Activated T-helper 1 cell treated with anti-CD3 and anti-CD28 coated beads, Interleukin-12 subunit alpha, Interleukin-12 subunit beta, Interleukin-2, Interleukin-4 antibody, amounts not matched to agents 30 ng/mL and 10 ng/mL and 1 ng/mL, durations not matched to agents 14 hours and 24 hours and 36 hours (primary cell): Measurements from ENCODE around the gene FBLN1. TPM values are rescaled to one million over a fixed set of nuclear protein-coding genes. Genes with fewer than 3 reads are reported as not detected.
"Not testable (repeated sequence)": the region's sequence is repeated elsewhere in the genome, so short reads cannot be mapped to it uniquely, and the experiment has no call there.

ENCODE experiments used
- DNase-seq: peaks from one replicate; pipeline ENCODE4 v3.0.0; 2021; ENCODE audit warnings: low spot score
- H3K27ac Mint-ChIP-seq: one replicate; pipeline ENCODE4 v1.8.0; 2021; ENCODE audit warnings: mild to moderate bottlenecking, mixed read lengths
- H3K27me3 Mint-ChIP-seq: one replicate; pipeline ENCODE4 v1.8.0; 2022; ENCODE audit warnings: mild to moderate bottlenecking, moderate library complexity, mixed read lengths; ENCODE audit not compliant: insufficient read depth
- H3K36me3 Mint-ChIP-seq: one replicate; pipeline ENCODE4 v1.8.0; 2021; ENCODE audit warnings: low read depth, mixed read lengths
- H3K4me1 Mint-ChIP-seq: one replicate; pipeline ENCODE4 v1.8.0; 2021; ENCODE audit warnings: low read depth, mixed read lengths
- H3K4me3 Mint-ChIP-seq: one replicate; pipeline ENCODE4 v1.8.0; 2021; ENCODE audit warnings: mild to moderate bottlenecking, moderate library complexity, mixed read lengths
- H3K9me3 Mint-ChIP-seq: one replicate; pipeline ENCODE4 v1.8.0; 2021; ENCODE audit warnings: mixed read lengths
- intact Hi-C: fragments of 100-400 bp; cut with micrococcal nuclease; formaldehyde crosslinking; loops from one replicate; pipeline ENCODE4 v1.15.1; 2024
- total RNA-seq: library from RNA; stranded (reverse); gene quantifications from 2 replicates; pipeline ENCODE4 v1.2.3, GENCODE V29; 2022

FBLN1 gene
- total RNA-seq, 1 donor from 2014 or later: not detected

DNA sequence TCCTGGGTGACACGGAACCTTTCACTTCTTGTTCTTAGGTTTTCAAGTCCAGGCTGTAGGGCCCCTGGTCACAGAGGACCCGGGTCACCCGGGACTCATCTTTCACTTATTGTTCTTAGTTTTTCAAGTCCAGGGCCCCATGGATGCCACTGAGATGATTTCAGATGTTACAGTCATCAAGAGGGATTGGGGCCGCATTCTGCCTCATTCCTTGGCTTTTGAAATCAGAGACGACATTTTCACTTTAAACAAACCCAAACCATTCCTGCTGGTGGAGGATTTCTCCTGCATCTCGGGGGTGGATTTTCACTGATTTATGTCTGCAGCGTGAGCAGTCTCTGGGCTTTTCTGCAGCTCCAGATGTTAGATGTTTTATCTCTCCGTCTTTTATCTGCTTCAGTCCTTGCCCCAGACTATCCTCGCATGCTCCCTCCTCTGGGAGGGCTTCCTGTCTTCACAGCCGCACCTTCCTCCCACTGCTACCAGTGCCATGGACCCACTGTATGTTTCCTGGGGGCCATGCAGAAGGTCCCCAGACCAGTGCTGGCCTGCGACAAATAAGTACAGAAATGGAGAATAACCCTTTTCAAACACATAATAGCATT lies 27.4 kb downstream of the FBLN1 start:
- no peaks in the 10 kb centered on the region for H3K36me3 Mint-ChIP-seq
- H3K4me1 Mint-ChIP-seq: no peaks in the 10 kb centered on the region
- H3K27me3 Mint-ChIP-seq: no peaks in the 10 kb centered on the region
- no peak overlapping the region for H3K27ac Mint-ChIP-seq
- no peak for DNase-seq
- intact Hi-C loops: no loop called here
- no peak overlapping the region for H3K4me3 Mint-ChIP-seq
- no peaks in the 10 kb centered on the region for H3K9me3 Mint-ChIP-seq

DNA sequence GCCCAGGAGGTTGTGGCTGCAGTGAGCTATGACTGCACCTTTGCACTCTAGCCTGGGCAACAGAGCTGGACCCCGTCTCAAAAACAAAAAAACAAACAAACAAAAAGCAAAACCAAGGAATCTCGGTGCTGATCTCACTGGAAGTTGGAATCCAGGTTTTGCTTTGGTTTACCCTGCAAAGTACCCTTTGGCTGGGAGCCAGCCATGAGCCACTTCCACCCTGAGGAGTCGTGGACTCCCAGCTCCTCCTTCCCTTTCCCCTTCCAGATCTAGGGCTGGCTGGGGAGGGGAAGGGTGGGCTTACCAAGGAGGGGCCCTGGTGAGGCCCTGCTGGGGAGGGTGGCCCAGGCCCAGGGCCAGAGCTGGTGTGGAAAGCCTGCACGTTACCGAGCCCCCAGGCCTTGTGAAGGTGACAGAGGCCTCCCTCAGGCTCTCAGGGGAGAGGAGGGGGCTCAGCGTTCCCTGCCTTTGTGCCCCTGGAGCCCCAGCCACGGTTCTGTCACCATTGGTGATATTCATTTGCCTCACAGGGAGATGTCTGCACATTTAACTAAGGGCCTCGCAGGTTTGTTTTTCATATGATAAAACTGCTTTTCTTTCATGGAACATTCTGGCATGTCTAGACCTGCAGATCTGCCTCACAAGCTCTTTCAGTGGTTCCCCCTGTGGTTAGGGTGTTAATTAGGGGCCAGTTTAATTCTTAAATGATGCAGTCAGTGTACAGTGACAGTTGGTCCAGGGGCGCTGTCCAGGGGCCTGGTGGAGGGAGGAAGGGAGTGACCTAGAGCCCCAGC lies 29.0 kb downstream of the FBLN1 start:
- H3K9me3 Mint-ChIP-seq: no peaks in the 10 kb centered on the region
- H3K27me3 Mint-ChIP-seq: no peaks in the 10 kb centered on the region
- intact Hi-C loops: no loop called here
- no peaks in the 10 kb centered on the region for H3K4me1 Mint-ChIP-seq
- H3K4me3 Mint-ChIP-seq: no peak overlapping the region
- no peak overlapping the region for H3K27ac Mint-ChIP-seq
- H3K36me3 Mint-ChIP-seq: no peaks in the 10 kb centered on the region
- DNase-seq: no peak

DNA sequence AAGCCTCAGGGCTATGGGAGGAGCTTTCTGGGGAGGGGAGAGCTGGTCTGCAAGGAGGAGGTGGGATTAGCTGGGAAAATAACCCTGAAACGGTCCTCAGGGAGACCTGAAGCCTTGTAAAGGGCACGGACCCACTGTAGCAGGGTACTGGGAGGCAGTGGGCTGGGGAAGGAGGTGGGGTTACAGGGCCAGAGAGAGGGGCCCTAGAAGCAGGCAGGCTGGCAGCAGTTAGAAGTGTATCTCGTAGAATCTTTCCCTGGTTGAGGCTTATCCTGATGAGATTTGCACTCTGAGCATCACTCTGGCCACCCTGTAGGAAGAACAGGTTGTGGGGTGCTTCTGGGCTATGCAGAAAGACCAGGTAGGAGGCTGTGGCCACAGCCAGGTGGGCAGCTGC lies 29.6 kb downstream of the FBLN1 start:
- H3K27me3 Mint-ChIP-seq: peaks cover under 1% of the 10 kb centered on the region
- no peaks in the 10 kb centered on the region for H3K36me3 Mint-ChIP-seq
- DNase-seq: no peak
- no peaks in the 10 kb centered on the region for H3K9me3 Mint-ChIP-seq
- intact Hi-C loops: no loop called here
- no peak overlapping the region for H3K27ac Mint-ChIP-seq
- H3K4me3 Mint-ChIP-seq: no peak overlapping the region
- no peaks in the 10 kb centered on the region for H3K4me1 Mint-ChIP-seq

DNA sequence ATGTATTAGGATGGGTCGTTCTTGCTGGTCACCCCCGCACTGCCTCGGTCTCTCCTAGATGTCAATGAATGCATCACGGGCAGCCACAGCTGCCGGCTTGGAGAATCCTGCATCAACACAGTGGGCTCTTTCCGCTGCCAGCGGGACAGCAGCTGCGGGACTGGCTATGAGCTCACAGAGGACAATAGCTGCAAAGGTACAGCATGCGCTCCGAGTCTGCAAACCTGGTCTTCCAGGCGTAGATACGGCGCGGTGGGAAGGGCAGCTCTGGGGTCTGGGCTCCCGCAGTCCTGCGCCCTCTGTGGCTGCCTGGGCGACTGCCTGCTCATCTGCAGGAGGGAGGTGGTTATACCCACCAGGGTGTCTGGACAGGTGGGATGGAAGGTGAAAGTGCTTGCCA lies 31.0 kb downstream of the FBLN1 start:
- H3K9me3 Mint-ChIP-seq: no peaks in the 10 kb centered on the region
- no peaks in the 10 kb centered on the region for H3K4me1 Mint-ChIP-seq
- no peak overlapping the region for H3K4me3 Mint-ChIP-seq
- intact Hi-C loops: no loop called here
- no peak overlapping the region for H3K27ac Mint-ChIP-seq
- DNase-seq: no peak
- peaks cover 3% of the 10 kb centered on the region for H3K27me3 Mint-ChIP-seq
- no peaks in the 10 kb centered on the region for H3K36me3 Mint-ChIP-seq

DNA sequence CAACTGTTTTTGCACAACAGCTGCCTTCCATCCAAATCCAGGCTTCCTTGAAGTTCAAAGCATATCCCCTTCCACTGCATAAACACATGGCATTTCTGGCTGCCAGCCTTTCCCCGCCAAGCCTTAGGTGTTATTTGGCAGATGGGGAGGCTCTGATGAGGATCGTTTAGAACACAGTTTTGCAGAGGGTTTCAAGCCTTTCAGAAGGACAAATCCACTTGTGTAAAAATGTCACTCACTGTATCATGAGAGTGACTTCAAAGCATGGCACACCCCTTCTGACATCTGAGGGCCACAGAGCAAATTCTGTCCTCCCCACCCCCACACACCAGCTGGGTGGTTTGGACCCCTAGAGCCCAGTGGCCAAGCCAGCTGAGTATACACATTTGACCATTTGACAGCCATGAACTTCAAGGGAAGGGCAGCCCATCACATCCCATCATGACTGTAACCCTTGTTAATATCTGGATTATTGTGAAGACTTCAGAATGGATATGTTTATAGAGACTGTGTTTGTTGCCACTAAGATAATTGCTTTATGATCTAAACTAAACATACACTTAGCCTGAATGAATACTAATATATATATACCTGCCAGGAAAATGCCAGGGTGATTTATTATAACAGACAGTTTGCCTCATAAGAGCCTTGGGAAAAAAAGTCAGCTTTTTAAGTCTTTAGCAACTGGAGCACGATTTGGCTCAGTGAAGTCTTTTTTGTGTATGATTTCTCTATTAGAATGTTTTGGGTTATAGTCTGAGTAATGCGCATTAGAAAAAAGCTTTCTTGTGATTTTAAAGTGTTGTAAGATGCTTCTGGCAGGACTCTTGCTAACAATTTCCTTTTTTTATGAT lies 31.9 kb downstream of the FBLN1 start:
- intact Hi-C loops: no loop called here

DNA sequence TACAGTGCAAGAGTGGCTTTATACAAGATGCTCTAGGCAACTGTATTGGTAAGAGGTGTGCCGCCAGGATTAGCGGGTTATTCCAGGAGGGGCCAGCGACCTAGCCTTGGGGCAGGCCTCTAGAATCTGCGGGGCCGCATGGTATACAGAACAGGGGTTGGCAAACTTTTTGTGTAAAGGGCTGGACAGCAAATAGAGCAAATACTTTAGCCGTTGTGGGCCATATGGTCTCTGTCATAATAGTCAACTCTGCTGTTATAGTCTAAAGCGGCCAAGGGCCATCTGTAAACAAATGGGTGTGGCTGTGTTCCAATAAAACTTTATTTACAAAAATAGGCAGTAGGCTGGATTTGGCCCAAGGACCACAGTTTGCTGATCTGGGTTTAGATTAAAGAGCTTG lies 32.6 kb downstream of the FBLN1 start:
- Mint-ChIP-seq H3K36me3 (no peaks in the 10 kb centered on the region), H3K9me3 (no peaks in the 10 kb centered on the region), H3K27ac (no peak overlapping the region), H3K4me1 (no peaks in the 10 kb centered on the region), H3K27me3 (peaks cover 3% of the 10 kb centered on the region), H3K4me3 (no peak overlapping the region)
- DNase-seq: no peak
- intact Hi-C loops: no loop called here

More for the DNA sequence above, 31.9 kb downstream of the FBLN1 start:
- Mint-ChIP-seq H3K9me3 (no peaks in the 10 kb centered on the region), H3K4me3 (no peak overlapping the region), H3K27ac (no peak overlapping the region), H3K36me3 (no peaks in the 10 kb centered on the region), H3K4me1 (no peaks in the 10 kb centered on the region), H3K27me3 (peaks cover 3% of the 10 kb centered on the region)
- no peak for DNase-seq

DNA sequence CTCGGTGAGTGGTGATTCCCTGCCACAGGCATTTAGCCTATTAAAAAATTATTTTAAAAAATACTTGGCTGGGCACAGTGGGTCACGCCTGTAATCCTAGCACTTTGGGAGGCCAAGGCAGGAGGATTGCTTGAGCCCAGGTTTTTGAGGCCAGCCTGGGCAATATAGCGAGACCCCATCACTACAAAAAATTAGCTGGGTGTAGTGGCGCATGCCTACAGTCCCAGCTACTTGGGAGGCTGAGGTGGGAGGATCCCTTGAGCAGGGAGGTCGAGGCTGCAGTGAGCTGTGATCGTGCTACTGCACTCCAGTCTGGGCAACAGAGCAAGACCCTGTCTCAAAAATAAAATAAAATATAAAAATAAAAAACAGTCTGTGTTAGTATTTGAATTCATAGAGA lies 33.2 kb downstream of the FBLN1 start:
- H3K27me3 Mint-ChIP-seq, H3K4me3 Mint-ChIP-seq, intact Hi-C loops, H3K27ac Mint-ChIP-seq, H3K9me3 Mint-ChIP-seq, DNase-seq, H3K4me1 Mint-ChIP-seq, H3K36me3 Mint-ChIP-seq: not testable (repeated sequence)

DNA sequence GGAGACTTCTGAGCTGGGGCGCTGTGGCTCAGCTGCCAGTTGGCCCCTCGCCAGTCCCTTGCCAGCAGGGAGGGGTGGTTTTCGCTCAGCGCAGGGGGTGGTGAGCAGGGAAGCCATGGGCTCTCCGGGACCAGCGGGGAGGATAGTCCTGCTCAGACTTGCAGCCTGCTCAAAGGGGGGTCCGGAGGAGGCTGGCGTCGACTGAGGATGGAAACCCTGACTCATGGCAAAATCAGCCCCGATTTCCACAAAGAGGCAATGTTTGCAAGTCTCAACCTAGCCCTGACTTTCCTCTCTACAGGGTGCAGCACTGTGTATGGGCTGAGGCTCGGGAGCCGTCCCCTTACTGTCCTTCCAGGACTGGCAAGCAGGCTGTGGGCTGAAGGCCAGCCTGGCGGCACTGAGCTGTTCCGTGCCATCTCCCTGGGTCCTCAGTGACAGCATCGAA lies 35.1 kb downstream of the FBLN1 start:
- intact Hi-C loops: no loop called here
- DNase-seq: no peak
- no peaks in the 10 kb centered on the region for H3K36me3 Mint-ChIP-seq
- peaks cover 3% of the 10 kb centered on the region for H3K27me3 Mint-ChIP-seq
- H3K4me1 Mint-ChIP-seq: no peaks in the 10 kb centered on the region
- no peaks in the 10 kb centered on the region for H3K9me3 Mint-ChIP-seq
- no peak overlapping the region for H3K4me3 Mint-ChIP-seq
- no peak overlapping the region for H3K27ac Mint-ChIP-seq

DNA sequence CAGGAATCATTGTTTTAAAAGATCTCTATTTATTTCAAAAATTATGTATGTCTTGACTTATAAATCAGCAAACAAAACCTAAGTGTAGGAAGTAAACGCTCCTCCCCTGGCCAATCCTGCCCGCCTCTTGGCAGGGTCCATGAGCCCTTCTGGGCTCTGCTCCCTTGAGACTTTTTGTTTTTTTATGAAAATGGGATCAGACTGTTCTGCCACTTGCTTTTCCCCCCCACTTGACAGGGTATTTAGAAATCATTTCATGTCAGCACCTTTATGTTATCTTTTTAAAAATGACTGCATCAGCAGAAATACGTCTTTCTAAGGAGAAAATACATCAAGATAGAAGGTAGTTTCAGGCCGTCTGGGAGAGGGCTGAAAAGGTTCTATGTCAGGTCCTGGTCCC lies 35.6 kb downstream of the FBLN1 start:
- Mint-ChIP-seq H3K4me3 (no peak overlapping the region), H3K36me3 (no peaks in the 10 kb centered on the region), H3K9me3 (no peaks in the 10 kb centered on the region), H3K4me1 (no peaks in the 10 kb centered on the region), H3K27me3 (peaks cover 3% of the 10 kb centered on the region), H3K27ac (no peak overlapping the region)
- no peak for DNase-seq
- intact Hi-C loops: no loop called here

DNA sequence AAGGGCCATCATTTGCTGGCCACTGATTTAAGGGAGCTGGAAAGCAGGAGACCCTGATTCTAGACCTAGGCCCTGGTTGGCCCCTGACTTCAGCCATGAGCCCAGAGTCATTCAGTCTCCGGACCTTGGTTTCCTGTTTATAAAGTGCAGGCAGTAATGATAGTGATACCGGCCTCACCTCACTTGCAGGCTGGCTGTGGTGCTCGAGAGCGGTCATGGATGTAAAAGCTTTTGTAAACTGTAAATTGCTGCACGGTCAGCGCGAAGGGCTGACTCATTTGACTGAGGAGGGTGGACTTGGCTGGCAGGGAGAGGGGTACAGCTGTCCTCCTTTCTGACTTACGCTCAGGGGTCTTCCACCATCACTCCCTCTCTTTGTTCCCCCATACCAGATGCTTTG lies 37.4 kb downstream of the FBLN1 start:
- Mint-ChIP-seq H3K9me3 (no peaks in the 10 kb centered on the region), H3K27ac (no peak overlapping the region), H3K36me3 (no peaks in the 10 kb centered on the region), H3K27me3 (peaks cover 3% of the 10 kb centered on the region), H3K4me1 (no peaks in the 10 kb centered on the region), H3K4me3 (no peak overlapping the region)
- intact Hi-C loops: no loop called here
- DNase-seq: no peak

DNA sequence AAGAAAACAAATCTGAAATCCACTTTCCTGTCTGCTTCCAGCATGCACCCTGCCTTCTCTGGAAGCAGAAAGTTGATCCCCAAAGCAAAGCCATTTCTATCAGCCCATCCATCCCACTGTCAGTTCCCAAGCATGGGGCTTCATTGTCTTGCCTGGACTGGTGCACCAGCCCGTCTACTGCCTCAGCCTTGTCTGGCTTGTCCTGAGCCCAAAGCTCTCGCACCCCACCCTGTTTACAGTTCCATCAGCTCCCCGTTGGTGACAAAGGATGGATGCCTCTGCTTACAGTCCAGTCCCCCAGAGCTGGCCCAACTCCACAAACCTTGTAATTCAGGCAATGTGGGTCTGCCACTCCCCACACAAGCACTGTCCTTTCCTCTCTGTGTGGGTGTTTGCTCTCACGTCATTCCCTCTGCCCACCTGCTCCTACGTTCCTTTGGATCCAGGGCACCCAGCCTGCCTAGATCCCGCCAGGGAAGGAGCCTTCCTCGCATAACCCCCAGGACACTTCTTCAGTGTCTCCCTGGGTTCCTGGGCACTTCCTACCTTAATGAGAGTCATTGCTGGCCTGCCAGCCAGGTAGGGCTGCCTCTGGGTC lies 38.8 kb downstream of the FBLN1 start:
- H3K27ac Mint-ChIP-seq: no peak overlapping the region
- H3K36me3 Mint-ChIP-seq: no peaks in the 10 kb centered on the region
- no peak overlapping the region for H3K4me3 Mint-ChIP-seq
- peaks cover 4% of the 10 kb centered on the region for H3K27me3 Mint-ChIP-seq
- H3K4me1 Mint-ChIP-seq: no peaks in the 10 kb centered on the region
- H3K9me3 Mint-ChIP-seq: no peaks in the 10 kb centered on the region
- DNase-seq: no peak
- intact Hi-C loops: no loop called here

DNA sequence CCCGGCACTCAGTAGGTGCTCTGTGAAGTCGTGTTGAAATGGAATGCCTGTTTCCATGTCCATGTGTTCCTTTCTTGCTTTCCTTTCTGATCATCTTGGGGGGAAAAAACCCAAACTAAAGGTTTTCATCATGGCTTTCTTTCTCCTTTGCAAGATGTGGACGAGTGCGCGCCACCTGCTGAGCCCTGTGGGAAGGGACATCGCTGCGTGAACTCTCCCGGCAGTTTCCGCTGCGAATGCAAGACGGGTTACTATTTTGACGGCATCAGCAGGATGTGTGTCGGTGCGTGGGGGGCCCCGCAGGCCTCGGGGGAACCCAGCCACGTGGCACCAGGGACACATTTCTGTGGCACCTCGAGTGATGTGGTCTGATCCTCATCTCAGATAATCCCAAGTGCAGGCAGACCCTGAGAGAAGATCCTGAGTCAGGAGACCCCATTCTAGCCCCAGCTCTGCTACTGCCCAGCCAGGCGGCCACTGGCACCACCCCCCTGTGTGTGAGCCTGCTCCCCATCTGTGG lies 39.4 kb downstream of the FBLN1 start:
- H3K27ac Mint-ChIP-seq: no peak overlapping the region
- no peak overlapping the region for H3K4me3 Mint-ChIP-seq
- peaks cover 5% of the 10 kb centered on the region for H3K27me3 Mint-ChIP-seq
- H3K36me3 Mint-ChIP-seq: no peaks in the 10 kb centered on the region
- H3K9me3 Mint-ChIP-seq: no peaks in the 10 kb centered on the region
- DNase-seq: no peak
- intact Hi-C loops: no loop called here
- no peaks in the 10 kb centered on the region for H3K4me1 Mint-ChIP-seq
